HG03460 (cell line): ENCODE measurements around the gene SLC9A3.
"Not testable (repeated sequence)": the region's sequence is repeated elsewhere in the genome, so short reads cannot be mapped to it uniquely, and the experiment has no call there.

ENCODE experiments used
- ATAC-seq: cut with Tn5 transposase; IDR thresholded peaks from one replicate; pipeline ENCODE4 v1.9.1; 2021; ENCODE audit not compliant: unreplicated experiment

Gene SLC9A3

DNA sequence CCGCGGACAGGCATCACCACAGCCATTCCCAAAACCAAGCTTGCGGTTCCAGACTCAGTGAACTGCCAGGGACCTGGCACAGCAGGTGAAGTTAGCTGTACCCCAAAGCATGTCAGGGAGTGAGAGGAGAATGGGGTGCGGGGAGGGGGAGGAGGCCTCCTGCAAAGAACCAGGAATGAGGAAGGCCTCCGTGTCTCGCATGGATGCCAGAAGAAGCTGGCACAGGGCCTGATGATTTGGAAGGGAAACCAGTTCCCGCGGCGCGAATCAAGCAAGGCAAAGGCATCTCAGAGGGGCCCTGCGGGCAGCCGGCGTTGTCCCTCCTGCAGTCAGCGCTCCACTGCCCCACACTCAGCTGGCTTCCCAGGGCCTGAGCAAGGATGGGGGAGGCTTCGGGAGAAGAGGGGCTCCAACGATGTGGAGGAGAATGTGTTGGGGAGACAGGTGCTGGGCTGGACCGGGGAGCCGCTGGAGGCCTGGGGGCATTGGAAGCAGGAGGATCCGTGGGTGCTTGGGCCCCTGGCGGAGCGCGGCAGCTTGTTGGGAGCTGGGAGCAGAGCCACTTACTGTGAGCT is 14.6 kb downstream of the SLC9A3 start:
- no peak for ATAC-seq

DNA sequence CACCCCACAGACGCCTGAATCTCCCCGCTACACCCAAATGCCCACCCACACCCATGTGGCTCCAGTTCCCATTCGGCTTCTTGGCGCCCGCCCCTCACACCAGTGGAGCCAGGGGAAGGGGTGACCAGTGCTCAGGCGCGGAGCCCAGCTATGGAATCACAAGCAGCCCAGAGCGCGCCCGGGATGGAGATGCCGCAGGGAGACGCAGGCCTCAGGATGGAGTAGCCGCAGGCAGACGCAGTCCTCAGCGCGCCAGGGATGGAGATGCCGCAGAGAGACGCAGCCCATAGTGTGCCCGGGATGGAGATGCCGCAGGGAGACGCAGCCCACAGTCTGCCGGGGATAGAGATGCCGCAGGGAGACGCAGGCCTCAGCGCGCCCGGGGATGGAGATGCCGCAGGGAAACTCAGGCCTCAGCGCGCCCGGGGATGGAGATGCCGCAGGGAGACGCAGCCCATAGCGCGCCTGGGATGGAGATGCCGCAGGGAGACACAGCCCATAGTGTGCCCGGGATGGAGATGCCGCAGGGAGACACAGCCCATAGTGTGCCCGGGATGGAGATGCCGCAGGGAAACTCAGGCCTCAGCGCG is 16.2 kb downstream of the SLC9A3 start:
- not testable (repeated sequence) for ATAC-seq

DNA sequence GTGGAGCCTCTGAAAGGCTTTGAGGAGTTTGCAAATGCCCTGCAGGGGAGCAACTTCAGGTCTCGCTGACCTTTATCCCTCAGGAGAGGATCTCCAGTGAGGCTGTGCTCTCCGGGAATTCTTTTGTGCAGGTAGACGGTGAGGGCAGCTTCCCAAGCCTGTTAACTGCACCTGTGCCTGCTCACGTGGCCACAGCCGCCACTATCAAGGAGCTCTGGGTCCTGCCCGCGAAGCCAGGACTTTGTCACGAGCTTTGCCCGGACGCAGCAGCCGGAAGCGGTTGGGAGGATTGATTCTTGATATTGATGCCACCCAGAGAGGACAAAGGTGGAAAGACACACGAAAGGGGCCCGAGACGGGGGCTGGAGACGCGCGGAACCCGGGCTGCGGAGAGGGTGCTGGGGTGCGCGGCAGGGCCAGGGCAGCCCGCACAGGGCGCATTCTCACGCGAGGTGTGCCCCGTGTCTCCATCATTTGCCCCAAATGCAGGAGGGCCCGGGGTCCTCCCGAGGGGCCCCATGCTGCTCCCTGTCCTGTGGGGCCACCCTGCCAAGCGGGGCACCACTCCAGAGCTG is 18.2 kb downstream of the SLC9A3 start:
- no peak for ATAC-seq

DNA sequence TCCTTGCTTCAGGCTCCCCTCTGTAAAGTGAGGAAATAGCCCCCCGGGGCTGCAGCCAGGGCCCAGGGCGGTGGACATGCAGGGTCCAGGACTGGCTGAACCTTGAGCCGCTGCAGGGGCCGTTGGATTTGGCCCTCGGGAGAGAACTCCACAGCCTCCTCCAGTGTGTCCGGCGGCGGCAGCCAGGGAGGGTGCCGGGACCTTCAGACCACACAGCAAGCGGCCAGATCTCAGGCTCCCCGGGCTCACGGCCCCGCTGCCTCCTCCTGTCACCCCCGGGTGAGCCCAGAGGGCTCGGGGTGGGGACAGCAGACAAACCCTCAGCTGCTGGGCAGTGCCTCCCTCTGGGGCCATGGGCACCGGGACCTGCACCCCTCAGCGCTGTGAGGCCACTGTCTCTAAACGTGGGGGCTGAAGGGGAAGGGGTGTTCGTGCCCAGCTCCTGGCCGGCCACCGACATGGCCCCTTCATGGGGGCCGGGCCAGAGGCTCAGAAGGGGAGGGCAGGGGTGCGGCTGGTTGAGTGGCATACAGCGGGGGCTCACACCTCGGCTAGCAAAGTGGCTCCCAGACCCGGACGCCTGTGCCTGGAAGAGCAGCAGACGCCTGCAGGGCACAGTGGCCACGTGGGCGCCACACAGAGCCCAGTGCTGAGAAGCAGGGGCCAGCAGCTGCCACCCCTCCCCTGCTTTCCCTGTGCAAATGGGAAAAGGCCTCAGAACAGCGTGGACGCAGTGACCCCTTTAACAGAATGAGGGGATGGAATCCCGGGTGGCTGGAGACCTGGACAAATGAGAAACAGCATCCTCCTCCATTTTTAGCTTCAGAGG is 19.7 kb downstream of the SLC9A3 start:
- ATAC-seq, result no peak

DNA sequence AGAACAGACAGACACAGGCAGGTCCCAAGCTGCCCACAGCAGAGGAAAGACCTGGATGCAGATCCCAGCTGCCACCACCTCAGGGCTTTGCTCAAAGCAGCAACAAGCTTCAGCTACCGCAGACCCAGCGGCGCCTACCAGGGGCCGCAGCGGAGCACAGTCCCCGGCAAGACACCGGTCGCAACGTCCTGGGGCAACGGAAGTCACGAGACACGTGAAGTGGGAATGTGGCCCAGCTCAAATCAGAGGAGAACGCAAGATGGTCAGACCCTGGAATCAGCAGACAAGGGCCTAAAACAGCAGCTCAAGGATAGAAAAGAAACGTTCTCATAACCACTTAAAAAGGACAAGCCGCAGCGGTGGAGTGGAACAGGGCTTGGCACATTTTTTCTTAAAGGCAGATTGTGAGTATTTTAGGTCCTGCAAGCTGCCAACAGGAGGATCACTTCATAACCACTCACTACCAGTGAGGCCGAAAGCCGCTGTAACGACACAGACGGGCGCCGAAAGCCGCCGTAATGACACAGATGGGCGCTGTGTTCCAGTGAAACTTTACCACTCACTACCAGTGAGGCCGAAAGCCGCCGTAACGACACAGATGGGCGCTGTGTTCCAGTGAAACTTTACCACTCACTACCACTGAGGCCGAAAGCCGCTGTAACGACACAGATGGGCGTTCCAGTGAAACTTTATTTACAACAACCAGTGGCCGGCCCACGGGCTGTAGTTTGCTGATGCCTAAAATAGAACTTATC is 21.7 kb downstream of the SLC9A3 start:
- ATAC-seq, result no peak

DNA sequence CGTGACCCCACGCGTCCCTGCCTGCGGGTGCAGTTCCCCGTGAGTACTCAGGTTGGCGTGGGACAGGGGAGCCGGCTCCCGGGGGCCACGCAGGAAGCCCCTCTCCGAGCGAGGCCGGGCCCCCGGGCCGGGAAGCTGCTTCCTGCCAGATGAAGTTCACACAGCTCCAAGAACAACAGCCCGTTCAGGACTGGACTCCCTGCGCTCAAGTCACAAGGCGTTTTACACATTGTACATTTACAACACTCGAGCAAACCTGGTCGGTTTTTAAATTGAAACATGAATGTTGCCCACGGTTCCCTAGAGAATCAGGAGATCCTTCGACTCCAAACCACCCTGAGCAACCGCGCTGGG is 22.4 kb downstream of the SLC9A3 start:
- no peak for ATAC-seq

DNA sequence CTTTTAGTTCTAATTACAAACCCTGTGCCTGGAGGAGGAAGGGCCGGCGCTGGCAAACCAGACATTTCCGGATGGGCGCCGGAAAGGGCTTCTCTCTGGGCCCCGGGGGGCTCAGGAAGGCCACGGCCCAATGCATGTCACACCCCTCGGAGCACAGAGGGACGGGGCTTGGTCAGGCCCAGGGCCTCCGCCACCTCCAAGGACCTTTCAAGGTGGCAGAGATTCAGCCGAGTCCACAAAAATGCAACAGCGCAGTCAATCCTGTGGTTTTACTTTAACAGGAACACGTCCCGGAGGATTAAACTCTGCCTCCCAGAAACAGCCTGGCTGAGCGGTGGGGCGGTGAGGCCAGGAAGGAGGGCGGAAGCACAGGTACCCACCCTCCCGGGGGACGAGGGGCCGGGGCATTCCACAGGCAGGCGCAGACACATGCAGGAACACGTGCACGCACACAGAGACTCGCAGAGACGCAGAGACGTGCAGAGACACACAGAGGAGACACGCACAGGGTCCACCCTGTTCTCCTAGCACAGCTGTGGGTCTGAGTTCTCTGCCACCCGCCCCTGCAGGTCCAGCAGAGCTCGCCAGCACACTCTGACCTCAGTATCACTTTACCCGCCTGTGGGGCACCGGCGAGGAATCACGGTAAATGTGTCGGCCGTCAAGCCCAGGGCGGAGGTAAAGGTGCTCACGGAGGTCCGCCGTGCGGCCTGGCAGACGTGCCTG is 23.0 kb downstream of the SLC9A3 start:
- ATAC-seq, result no peak

DNA sequence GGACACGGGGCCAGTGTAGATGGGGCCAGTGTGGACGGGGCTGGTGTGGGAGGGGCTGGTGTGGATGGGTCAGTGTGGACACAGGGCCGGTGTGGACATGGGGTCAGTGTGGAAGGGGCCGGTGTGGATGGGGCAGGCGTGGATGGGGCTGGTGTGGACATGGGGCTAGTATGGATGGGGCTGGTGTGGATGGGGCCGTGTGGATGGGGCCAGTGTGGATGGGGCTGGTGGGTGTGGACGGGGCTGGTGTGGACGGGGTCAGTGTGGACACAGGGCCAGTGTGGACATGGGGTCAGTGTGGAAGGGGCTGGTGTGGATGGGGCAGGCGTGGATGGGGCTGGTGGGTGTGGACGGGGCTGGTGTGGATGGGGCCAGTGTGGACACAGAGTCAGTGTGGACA is 23.8 kb downstream of the SLC9A3 start:
- no peak for ATAC-seq

DNA sequence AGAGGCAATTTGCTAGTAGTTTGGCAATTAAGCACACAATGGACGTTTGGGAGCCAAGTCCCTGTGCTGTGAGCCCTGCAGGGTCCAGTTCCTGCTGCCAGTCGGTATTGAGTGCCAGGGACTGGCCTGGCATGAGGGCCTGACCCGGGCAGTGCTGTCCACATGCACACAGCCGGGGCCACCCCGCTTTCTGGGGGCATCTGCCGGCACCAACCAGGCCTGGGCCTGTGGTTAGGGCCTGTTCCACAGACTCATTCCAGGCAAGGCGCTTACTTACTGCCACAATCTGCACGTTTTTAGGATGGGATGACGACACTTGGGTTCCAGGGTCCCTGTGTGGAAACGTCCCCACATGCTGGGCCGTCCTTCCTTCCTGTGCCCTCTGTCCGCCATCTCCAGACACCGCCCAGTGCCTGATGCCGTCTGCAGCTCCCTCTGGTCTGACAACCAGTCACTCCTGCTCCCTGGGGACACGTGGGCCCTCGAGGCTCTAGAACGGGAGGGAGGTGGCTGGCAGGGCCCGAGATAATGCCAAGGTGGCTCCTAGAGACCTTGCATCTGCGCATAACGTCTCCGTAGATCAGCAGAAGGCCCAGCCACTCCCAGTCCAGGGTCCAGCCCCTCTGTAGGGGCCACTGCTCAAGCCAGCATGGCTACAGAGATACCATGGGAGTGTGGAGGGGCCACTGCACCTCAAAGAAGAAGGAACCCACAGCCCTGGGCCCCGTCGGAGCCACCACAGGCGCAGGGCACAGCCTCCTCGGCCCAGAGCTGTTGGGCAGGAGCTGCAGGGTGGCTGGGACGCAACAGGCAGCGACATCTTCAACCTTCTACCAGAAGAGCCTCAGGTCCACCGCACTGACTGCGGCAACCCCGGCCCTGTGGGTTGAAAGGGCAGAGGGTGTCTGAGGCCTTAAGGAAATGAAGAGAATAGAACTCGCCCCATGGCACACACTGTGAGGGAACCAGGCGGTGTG is 24.7 kb downstream of the SLC9A3 start:
- ATAC-seq, result no peak

DNA sequence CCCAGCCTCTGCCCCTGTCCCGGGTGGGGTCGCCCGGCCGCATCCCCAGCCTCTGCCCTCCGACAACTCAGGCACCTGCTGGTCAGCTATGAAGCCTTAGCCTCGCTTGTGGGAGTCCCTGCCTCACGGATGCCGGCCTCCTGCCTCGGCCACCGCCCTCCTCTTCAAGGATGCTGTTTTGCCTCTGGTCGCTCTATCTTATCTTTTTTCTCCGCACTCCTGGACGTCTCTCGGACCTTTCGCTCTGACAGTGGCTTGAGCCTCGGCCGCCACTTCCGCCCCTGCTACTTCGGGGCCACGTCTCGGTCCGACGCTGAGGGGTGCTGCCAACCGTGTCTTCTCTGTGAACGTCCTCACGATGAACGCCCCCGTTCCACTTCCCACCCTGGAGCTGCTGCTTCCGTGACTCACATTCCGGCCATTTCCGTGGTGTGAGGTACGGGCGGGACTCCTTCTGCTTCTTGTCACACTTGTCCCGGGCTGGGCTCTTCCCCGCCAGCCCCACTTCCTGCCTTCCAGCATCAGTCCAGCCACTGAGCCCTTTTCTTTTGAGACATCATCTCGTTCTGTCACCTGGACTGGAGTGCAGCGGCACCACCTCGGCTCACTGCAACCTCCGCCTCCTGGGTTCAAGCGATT is 26.3 kb downstream of the SLC9A3 start:
- no peak for ATAC-seq

DNA sequence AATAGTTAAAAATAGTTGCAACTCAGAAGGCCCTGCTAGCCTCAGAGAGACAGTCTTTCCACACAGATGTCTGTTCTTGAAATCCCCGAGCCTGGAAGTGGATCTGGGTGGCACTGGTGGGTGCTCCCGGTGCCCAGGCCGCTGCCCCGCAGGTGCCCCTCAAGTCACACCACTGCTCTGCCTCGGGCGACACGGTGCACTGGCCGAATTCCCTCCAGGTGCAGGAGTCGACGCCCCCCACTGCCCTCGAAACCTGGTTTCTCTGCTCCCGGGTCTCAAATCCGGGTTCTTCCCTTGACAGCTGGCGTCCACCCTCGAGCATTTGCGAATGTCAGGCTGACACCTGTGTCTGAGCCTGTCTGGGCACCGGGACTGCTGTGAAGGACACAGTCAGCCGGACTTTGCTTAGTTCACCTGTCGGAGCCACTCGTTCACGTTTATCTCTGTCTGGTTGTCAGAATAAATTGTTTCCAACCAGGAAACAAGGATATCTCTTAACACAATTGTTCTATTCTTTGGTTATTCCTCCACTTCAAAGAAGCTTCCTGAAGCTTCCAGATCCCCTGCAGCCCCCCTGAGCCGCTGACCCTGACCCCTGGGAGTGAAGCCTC is 27.1 kb downstream of the SLC9A3 start:
- ATAC-seq, result no peak

DNA sequence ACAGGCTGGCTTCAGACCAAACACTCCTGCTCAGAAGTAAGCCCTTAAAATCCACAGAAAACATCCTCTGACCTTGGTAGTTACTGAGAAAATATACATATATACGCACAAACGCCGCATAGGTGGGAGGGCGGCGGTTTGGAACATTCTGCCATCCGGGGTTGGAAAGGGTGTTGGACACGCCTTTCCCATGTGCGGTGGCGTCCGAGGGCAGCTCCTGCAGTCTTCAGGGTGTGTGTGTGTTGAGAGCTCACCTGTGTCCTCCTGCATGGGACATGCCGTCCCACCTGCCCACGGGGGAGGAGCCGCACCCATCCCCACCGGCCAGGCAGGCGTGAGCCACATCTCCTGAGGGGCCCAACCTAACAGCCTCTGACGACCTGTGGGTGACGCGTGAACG is 28.2 kb downstream of the SLC9A3 start:
- ATAC-seq, result no peak

DNA sequence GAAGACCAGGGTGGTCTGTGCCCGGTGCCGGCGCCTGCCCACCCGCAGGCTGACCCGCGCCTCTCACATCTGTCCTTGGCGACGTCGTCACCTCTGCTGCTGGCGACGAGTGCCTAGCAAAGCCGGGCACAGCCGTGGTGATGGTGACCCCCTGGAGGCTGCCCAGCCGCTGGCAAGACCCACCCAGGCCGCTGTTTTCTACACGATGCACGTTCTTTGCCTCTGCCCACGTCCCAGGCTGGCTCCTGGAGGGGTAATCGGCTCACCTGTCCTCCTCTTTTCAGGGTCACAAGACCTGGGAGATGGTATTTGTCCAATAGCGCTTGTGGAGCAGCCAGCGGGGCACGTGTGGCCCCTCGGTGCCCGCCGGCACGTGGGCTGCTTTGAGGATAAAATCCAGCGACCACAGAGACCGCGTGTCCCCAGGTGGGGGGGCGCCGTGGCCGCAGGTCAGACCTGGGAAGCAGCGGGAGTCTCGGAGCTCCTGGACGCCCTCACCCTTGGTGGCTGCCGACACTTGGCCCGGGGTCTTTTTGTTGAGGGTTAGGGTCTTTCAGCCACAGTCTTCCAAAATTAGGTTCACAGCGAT is 29.5 kb downstream of the SLC9A3 start:
- ATAC-seq, result no peak

DNA sequence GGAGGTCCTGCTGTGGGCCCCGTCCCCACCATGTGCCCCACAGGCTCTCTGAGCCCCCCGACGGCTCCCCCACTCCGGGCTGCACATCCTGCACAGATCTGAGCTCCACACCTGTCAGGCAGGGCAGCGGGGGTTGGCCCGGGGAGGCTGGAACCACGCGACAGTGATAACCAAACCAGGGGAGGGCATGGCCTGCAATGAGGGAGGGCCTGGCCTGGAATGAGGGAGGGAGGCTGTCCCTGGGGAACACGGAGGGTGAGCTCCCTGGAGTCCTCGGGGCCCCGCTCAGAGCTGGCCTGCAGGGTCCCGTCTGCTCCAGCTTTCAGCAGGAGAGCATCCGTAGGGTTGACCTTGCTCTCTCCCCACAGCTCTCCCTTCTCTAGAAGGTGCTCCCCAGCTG is 30.5 kb downstream of the SLC9A3 start:
- ATAC-seq, result no peak

DNA sequence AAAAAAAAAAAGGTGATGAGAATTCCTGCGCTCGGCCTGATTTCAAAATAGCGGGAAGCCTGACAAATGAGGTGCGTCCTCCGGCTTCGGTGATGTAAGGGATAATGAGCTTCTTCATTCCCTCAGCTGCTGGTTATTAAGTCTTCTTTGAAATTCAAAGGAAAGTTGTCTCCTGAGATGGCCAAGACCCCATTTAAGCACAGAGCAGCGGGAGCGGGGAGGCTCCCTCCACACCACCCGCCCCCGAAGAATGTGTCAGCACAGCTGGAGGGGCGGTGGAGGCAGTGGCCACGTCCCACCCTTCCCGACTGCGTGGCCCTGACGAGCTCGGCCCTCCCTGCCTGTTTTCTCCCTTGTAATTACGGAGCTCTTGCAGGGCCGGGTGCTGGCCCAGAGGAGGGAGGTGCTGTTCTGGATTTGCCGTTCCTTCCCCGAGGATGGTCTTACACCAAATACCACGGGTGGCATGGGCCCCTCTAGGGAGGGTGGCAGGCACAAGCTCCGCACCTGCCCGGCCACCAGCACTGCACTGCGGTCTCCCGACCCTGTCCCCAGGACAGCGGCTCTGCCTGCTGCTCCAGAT is 31.0 kb downstream of the SLC9A3 start:
- ATAC-seq, result no peak

DNA sequence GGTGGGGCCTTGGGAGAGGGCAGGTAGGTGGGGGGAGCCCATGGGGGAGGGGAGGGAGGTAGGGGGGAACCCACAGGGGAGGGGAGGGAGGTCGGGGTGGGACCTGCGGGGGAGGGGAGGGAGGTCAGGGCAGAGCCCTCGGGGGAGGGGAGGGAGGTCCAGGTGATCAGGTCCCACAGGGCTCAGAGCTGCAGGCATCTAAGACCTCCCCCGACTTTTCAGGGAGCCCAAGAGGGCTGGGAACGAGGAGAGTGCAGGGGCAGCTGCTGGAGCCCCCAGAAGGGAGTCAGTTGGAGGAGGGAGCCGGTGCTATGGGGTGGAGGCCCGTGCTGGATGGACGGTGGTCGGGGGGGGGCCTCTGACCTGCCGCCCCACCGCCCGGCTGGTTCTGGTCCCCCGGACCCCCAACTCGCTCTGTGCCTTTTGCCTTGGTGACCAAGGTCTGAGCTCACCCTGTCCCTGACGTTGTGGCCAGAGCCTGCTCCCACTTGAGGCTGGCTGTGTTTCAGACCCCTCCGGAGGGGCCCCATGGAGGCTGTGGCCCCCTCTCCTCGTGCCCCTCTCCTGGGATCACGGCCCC is 31.8 kb downstream of the SLC9A3 start:
- no peak for ATAC-seq

DNA sequence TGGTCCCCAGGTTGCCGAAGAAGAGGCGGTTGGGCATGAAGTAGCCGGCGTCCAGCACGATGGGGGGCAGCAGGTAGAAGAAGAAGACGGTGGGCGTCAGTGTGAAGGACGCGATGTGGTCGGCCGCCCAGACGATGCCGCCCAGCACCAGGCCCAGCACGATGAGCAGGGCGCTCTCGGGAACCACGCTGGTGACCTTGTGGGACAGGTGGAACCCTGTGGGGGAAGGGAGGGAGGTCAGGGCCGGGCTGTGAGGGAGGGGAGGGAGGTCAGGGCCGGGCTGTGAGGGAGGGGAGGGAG is 32.4 kb downstream of the SLC9A3 start:
- ATAC-seq, result no peak
